ENCODE data around the gene CSNK1G1.

DNA sequence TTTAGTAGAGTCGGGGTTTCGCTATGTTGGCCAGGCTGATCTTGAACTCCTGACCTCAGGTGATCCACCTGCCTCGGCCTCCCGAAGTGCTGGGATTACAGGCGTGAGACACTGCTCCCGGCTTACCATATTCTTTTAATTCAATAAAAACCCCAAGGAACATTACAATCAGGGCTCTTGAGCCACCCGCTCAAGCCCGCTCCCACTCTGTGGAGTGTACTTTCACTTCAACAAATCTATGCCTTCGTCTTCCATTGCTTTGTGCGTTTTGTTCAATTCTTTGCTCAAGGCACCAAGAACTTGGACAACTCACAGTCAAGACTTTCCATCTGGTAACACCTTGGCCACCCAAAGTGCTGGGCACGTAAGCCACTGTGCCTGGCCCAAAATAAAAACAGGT is 130.2 kb downstream of the CSNK1G1 start:
- TF ChIP-seq CTCF (conservative IDR thresholded peaks at IDR 0.05) (no peak), ZFX (IDR thresholded peaks at IDR 0.05) (no peak)
